Uterus (tissue), 2 donors: ENCODE data around the gene KHDRBS2.

Experiments used
- CTCF ChIP-seq, 4 experiments: fragments of 200-600 bp in 2 of 4; fragments of 450-650 bp in 2 of 4; sonication (generic) in 2 of 4; IDR thresholded peaks; one replicate each; pipeline ENCODE4 v1.5.1; 2016 to 2019; ENCODE audit warnings: antibody characterized with exemption in 4 of 4, mild to moderate bottlenecking in 2 of 4, moderate library complexity in 1 of 4
- POLR2A ChIP-seq, 2 donors: fragments of 450-650 bp; IDR thresholded peaks; one replicate each; pipeline ENCODE4 v1.6.1; 2016; ENCODE audit warnings: antibody characterized with exemption in 2 of 2, mild to moderate bottlenecking in 1 of 2, moderate library complexity in 1 of 2

DNA sequence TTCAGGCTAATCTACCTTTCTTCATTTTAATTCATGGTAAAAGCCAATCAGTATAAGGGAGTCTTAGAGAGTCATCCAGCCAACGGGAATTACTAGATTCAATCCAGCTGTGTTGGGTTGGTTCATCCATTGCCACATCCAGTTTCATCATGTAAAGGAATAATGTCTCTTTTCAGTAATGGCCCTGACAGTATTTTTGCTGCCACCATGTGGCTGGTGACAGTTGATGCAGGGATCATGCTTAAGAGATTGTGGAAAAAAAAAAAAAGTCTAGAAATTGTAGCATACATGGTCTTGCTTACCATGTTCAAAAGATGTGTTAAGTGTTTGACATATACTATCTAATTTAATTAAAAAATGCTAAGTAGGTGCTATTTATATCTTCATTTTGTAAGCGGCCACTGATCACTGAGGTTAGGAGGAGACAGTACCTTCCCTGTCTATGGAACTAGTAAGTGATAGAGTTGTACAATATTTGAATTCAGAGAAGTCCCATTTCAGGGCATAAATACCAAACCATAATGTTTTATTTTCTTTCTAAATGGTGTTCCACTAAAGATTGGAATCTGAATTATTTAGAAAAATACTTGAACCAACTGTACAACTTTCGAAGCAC is 135.9 kb downstream of the KHDRBS2 start:
- TF ChIP-seq CTCF (IDR thresholded peaks at IDR 0.05) (no peak), POLR2A (IDR thresholded peaks at IDR 0.05) (no peak)
